HFFc6 (cell line): ENCODE results near the gene GPR87. TPM values are rescaled to one million over a fixed set of nuclear protein-coding genes. Genes with fewer than 3 reads are reported as not detected.

Experiments used
- DNase-seq: peaks from one replicate; pipeline ENCODE4 v3.0.0-alpha.2; 2018
- H3K27ac Mint-ChIP-seq: 2 replicates; pipeline ENCODE4 v1.8.0; 2020; ENCODE audit warnings: mild to moderate bottlenecking, mixed read lengths
- H3K27me3 Mint-ChIP-seq: 2 replicates; pipeline ENCODE4 v1.8.0; 2021; ENCODE audit warnings: mild to moderate bottlenecking, moderate library complexity, mixed read lengths; ENCODE audit not compliant: insufficient read depth
- H3K36me3 Mint-ChIP-seq: 2 replicates; pipeline ENCODE4 v1.8.0; 2021; ENCODE audit warnings: low read depth, mixed read lengths
- H3K4me1 Mint-ChIP-seq: 2 replicates; pipeline ENCODE4 v1.8.0; 2020; ENCODE audit warnings: low read depth, mixed read lengths
- H3K4me3 Mint-ChIP-seq: 2 replicates; pipeline ENCODE4 v1.8.0; 2020; ENCODE audit warnings: mild to moderate bottlenecking, moderate library complexity, mixed read lengths
- H3K9me3 Mint-ChIP-seq: 2 replicates; pipeline ENCODE4 v1.8.0; 2020; ENCODE audit warnings: mild to moderate bottlenecking, mixed read lengths
- CTCF ChIP-seq: fragments of 200-600 bp; sonication (generic); IDR thresholded peaks from 2 replicates; pipeline ENCODE4 v1.5.0; 2021; ENCODE audit warnings: antibody characterized with exemption, mild to moderate bottlenecking
- total RNA-seq, 6 experiments: library from RNA; stranded (reverse); fragmentation: NEBNext Ultra II Directional; extraction: Animal tissue kit (Norgen Biotek cat#: 25700); gene quantifications; 2 replicates in 1 of 6; 3 replicates in 5 of 6; pipeline ENCODE4 v1.2.3, GENCODE V29; 2021

Gene GPR87
- total RNA-seq, 6 experiments from 2014 or later, result not detected

GRCh38 chr3:151259664-151260063 is 57.0 kb downstream of the GPR87 start:
- no peaks in the 10 kb centered on the region for H3K36me3 Mint-ChIP-seq
- no peak for TF ChIP-seq CTCF
- H3K9me3 Mint-ChIP-seq, result no peaks in the 10 kb centered on the region
- H3K4me3 Mint-ChIP-seq, result no peak overlapping the region
- H3K27me3 Mint-ChIP-seq, result peaks cover 9% of the 10 kb centered on the region; the same call in 1 of the 2 replicates
- no peak overlapping the region for H3K27ac Mint-ChIP-seq
- H3K4me1 Mint-ChIP-seq, result no peaks in the 10 kb centered on the region
- no peak for DNase-seq

DNA sequence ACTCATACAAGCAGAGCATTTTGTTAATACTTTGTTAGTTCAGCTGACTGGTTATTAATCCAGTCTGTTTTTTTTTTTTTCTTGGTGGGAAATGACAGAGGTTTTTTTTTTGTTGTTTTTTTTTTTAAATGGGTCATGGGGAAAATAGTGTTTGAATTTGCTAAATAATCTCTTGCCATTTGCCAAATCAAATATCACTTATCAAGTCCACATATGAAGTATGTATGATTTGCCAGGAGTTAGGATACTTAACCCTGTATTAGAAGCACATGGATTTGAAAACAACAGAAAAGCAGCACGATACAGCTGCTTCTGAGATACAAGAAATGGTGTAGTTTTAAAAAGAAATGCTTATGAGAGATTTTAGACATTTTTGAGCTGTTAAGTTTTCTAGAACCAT is 59.9 kb downstream of the GPR87 start:
- Mint-ChIP-seq H3K4me3 (no peak overlapping the region), H3K27me3 (peaks cover 4% of the 10 kb centered on the region; the same call in 1 of the 2 replicates), H3K27ac (no peak overlapping the region), H3K9me3 (no peaks in the 10 kb centered on the region), H3K4me1 (no peaks in the 10 kb centered on the region), H3K36me3 (no peaks in the 10 kb centered on the region)
- TF ChIP-seq CTCF, result no peak
- no peak for DNase-seq

GRCh38 chr3:151248772-151249337 is 67.8 kb downstream of the GPR87 start:
- H3K36me3 Mint-ChIP-seq, result no peaks in the 10 kb centered on the region
- H3K4me3 Mint-ChIP-seq, result no peak overlapping the region
- H3K27me3 Mint-ChIP-seq, result peaks cover 11% of the 10 kb centered on the region
- no peaks in the 10 kb centered on the region for H3K4me1 Mint-ChIP-seq
- H3K9me3 Mint-ChIP-seq, result no peaks in the 10 kb centered on the region
- TF ChIP-seq CTCF, result no peak
- no peak for DNase-seq
- no peak overlapping the region for H3K27ac Mint-ChIP-seq

Other genes starting within 250 kb of the GPR87 start
- gene MED12L, start 231.2 kb downstream of the GPR87 start, total RNA-seq, result under 1 TPM in 5 of 6 experiments, not detected in 1; 0.05 to 0.64 (median 0.13) TPM
- not detected for gene GPR171, start 113.6 kb downstream of the GPR87 start, total RNA-seq
- gene P2RY14, start 38.3 kb downstream of the GPR87 start, total RNA-seq, result not detected
- gene P2RY13, start 12.7 kb upstream of the GPR87 start, total RNA-seq, result not detected
- gene P2RY12, start 67.9 kb upstream of the GPR87 start, total RNA-seq, result not detected
- under 1 TPM in 3 of 6 experiments, not detected in 3; 0.02 to 0.05 (median 0.02) TPM for gene IGSF10, start 144.2 kb upstream of the GPR87 start, total RNA-seq